NCI-H82 treated with DMSO at 0.1 percent for 48 hours (cell line): ENCODE data around the gene MAP10.
"Not testable (repeated sequence)": the region's sequence is repeated elsewhere in the genome, so short reads cannot be mapped to it uniquely, and the experiment has no call there.

ENCODE experiments used
- DNase-seq: peaks from one replicate; lab custom pipeline; 2025; ENCODE audit not compliant: unreplicated experiment; lab: John Stamatoyannopoulos, UW

MAP10 gene

DNA sequence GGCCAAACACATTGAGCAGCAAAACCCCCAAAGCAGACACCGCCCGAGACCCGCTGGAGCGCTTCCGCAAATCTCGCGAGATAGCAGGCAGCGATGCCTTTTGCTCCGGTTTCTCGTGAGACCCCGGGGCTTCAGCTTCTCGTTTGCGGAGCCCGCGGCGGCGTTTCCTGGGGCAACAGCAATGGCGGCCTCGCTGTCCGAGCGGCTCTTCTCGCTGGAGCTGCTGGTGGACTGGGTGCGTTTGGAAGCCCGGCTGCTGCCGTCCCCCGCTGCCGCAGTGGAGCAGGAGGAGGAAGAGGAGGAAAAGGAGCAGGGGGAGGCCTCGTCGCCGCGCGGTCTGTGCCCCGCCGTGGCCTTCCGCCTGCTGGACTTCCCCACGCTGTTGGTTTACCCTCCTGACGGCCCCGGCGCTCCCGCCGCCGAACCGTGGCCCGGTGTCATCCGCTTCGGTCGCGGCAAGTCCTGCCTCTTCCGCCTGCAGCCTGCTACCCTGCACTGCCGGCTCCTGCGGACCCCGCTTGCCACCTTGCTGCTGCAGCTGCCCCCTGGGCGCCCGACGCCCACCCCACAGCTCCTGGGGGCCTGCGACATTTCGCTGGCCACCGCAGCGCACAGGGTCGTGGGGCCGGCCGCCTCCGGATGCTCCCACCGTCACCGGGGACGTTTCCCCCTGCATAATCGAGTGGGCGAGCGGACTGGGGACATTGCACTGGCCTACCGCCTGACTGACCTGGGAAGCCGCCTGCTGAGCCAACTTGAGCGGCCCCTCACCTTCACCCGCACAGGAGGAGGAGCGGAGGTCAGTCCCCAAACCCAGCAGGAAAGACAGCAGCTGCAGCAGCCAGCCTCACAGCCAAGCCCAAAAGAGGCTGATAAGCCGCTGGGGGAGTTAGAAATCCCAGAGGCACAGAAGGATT is at the start of gene MAP10:
Gene MAP10, plus strand, starts transcription at position 148 of the 917 bp plus-strand sequence. Its CDS starts 34 bp downstream, at position 182.
- peak; percentile 54 for DNase-seq

DNA sequence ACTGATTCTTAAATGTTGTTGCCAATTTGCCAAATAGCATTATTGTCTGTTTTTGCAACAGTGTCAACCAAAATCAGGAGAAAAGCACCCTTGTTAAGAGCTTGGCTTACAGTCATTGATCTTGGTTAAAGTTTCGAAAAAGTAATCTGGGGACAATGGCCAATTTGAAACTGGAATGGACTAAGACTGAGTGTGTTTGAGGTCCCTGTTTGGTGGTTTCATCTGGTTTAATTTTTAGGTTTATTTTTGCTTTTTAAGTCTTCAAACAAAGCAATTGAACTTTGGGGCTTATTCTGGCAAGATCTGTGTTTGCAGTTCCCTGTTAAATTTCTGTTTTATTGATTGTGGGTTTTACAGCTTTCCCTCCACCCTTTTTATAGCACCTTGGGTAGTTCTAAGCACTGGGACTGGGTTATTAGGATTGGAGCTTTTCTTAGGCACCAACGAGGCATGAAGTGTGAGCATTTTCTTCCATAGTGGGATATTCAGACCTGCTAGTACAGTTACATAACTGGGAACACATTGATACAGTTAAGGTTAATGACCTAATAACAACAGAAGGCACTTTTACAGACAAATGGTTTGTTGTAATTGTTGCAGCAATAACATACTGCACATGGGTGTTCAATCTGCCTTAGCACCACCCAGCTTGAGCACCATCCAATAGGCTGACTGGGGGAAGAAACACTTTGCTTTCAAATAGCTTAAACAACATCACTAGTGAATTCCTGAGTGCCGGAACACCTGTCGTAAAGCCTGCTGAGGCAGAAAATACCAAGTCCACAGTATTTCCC is 40.6 kb upstream of the MAP10 start:
- DNase-seq = no peak

- DNase-seq = no peak
Observed at GRCh38 chr1:232765542-232765941, 39.7 kb upstream of the MAP10 start.

- DNase-seq = no peak
Observed at GRCh38 chr1:232766241-232766890, 38.9 kb upstream of the MAP10 start.

DNA sequence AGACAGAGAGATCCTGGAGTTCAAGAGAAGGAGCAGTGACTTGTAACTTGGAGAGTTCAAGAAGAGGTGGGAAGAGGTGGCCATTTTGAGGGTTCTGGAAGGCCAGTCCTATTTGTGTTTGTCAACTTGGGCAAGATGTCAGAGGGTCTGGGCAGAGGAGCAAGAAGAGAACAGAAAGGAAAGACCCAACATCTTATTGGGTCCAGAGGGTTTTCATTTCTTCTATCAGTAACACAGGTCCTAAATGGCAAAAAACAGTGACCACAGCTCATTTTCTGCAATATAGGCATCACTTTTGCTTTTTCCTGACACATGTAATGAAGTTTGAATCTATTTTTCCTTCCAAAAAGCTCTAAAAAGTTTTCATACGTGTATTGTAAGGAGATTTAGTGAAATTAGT is 38.3 kb upstream of the MAP10 start:
- no peak for DNase-seq

DNA sequence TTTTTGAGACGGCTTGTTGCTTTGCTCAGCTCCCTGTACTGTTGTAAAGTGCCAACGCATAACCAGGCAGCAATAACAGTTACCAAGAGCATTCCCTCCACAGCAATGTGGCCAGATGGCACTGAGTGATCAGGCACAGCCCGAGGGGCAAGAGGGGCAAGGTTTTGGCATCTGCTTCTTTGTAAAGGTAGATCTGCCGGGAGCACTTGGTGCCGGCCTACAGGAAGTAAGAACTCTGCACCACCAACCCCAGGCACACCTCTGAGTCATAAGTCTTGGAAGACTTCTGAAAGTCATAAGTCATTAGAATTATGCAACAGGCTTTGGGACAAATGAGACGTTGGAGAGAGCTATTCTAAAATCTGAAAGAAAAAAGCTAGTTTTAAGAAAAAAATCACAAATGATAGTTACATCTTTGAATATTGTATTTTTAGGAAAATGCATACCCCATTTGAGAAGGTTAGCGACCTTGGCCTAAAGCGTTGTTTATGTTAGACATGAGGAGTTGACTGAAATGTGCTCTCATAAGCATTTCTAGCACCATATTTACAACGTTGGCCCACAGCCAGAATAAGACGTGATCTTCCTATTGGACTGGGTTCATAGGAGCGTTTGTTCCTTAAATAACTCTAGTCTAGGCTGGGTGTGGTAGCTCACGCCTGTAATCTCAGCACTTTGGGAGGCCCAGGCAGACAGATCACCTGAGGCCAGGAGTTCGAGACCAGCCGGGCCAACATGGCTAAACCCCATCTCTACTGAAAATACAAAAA is 37.7 kb upstream of the MAP10 start:
- no peak for DNase-seq

GRCh38 chr1:232768793-232769192 is 36.4 kb upstream of the MAP10 start:
- no peak for DNase-seq

- DNase-seq = no peak
Observed at GRCh38 chr1:232769733-232770132, 35.5 kb upstream of the MAP10 start.

GRCh38 chr1:232773752-232774151 is 31.5 kb upstream of the MAP10 start:
- no peak for DNase-seq

- no peak for DNase-seq
Observed at GRCh38 chr1:232776526-232777106, 28.6 kb upstream of the MAP10 start.

DNA sequence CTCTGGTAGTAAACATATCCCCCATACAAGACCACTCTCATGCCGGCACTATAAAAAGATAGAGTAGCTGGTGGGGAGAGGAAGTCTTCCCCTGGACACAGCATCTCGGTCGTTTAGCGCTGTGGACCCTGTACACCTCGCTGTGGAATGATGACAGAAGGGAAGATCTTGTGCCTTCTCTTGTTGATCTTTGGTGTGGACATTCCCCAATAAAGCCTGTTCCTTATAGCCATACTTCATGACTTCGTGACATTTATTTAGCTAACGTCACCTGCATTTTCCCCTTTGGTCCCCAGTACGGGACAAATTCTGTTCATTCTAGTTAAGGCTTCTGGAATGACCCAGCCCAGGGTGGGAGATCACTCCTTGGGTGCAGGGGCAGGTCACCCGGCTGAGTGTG is 24.9 kb upstream of the MAP10 start:
- no peak for DNase-seq

DNA sequence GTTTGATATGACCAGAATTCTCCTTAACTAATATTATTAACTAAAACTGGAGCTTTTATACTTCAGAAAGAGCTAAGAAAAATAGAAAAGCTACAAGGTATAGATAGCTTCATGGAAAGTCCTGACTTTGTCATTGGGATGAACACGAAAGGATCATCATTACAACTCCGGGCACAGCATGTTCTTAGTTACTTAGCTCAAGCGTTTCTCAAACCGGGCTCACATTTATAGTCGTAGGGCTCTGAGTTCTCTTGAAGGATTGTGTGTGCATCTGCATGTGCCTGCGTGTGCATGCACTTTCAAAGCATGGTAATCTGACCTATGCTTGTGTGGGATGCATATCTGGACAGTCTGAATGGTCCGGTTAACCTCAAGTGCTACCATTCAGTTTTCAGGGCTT is 20.4 kb upstream of the MAP10 start:
- no peak for DNase-seq

DNA sequence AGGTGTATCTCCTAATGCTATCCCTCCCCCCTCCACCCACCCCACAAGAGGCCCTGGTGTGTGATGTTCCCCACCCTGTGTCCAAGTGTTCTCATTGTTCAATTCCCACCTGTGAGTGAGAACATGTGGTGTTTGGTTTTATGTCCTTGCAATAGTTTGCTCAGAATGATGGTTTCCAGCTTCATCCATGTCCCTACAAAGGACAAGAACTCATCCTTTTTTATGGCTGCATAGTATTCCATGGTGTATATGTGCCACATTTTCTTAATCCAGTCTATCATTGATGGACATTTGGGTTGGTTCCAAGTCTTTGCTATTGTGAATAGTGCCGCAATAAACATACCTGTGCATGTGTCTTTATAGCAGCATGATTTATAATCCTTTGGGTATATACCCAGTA is 19.6 kb upstream of the MAP10 start:
- DNase-seq = not testable (repeated sequence)

DNA sequence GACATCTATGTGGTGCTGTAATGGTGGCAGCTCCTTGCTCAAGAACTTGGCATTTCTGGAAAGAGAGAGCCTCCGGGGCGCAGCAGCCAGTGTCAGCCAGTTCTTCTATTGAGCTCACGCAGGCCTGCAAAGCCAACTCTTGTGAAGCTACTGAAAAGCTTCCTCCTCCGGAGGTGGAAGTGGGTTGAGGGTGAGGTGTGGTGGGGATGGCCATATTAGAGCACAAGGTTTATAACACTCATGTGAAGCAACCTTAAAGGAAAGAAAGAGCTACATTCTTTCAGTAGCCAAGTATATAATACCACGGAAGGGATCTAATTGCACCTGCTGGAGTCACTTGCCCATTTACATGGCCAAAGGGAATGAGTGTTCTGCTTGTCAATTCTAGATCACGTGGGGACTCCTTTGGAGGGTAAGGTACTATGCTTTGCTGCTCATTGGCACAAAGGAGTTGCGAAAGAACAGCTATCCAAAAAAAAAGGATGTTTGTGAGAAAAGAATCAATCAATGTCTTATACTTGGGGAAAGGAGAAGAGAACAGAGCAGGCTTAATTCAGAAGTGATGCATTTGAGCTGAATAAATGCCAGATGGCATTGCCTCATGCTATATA is 18.3 kb upstream of the MAP10 start:
- no peak for DNase-seq

- no peak for DNase-seq
Observed at GRCh38 chr1:232788235-232788872, 16.9 kb upstream of the MAP10 start.

DNA sequence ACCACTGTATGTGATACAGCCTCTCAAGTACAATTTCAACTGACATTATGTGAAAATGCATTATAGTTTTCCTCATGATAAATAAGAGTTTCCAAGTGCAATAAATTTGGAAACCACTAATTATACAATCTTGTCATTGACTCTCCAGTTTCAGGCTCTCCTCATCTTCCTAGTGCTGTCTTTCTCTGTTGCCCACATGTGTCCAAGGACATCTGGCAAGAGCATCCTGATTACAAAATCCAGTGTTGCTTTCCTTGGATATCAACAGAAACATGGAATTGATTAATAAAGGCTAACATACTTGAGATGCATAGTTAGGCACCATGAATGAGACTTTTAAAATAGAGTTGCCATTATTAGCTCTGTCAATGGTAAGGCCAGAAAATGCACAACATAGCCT is 15.6 kb upstream of the MAP10 start:
- DNase-seq = no peak

- no peak for DNase-seq
Observed at GRCh38 chr1:232792949-232793348, 12.3 kb upstream of the MAP10 start.

DNA sequence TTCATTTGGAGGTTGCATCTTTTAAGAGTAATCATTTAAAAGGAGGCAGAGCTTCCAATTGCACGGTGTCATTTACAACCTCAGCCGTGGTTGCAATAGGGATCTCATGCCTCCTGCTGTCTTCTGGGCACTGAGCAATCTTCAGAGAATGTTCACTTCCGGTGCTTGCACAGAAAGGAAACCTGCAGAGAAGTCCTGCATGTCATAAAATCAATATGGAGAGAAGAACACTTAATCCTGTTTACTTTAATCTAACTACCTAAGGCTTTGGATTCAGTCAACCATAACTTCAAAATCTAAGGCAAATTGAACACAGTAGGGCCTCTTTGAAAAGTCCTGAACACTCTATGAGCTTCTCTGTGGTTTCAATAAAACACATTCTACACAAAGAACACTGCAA is 11.3 kb upstream of the MAP10 start:
- peak; percentile 28 for DNase-seq

GRCh38 chr1:232795497-232796053 is 9.6 kb upstream of the MAP10 start:
- no peak for DNase-seq
